HG02610 (cell line): ENCODE data around the gene UNC119B.

Source experiments
- ATAC-seq: cut with Tn5 transposase; IDR thresholded peaks from one replicate; pipeline ENCODE4 v1.9.1; 2021; ENCODE audit warnings: mild to moderate bottlenecking, moderate library complexity; ENCODE audit not compliant: unreplicated experiment

The UNC119B gene

GRCh38 chr12:120687578-120688289 lies 22.5 kb upstream of the UNC119B start:
- no peak for ATAC-seq

- no peak for ATAC-seq
Observed at GRCh38 chr12:120688527-120689071, 21.7 kb upstream of the UNC119B start.

- ATAC-seq: no peak
Observed at GRCh38 chr12:120689397-120690082, 20.7 kb upstream of the UNC119B start.

GRCh38 chr12:120690083-120690450 lies 20.2 kb upstream of the UNC119B start:
- no peak for ATAC-seq

- ATAC-seq: no peak
Observed at GRCh38 chr12:120690978-120691377, 19.3 kb upstream of the UNC119B start.

GRCh38 chr12:120692524-120693033 lies 17.7 kb upstream of the UNC119B start:
- no peak for ATAC-seq

GRCh38 chr12:120693848-120694247 lies 16.4 kb upstream of the UNC119B start:
- ATAC-seq: no peak

GRCh38 chr12:120696626-120697025 lies 13.6 kb upstream of the UNC119B start:
- no peak for ATAC-seq

- ATAC-seq: no peak
Observed at GRCh38 chr12:120697344-120697743, 12.9 kb upstream of the UNC119B start.

- ATAC-seq: no peak
Observed at GRCh38 chr12:120698665-120699064, 11.6 kb upstream of the UNC119B start.

- ATAC-seq: no peak
Observed at GRCh38 chr12:120699553-120699952, 10.7 kb upstream of the UNC119B start.

GRCh38 chr12:120700886-120701285 lies 9.4 kb upstream of the UNC119B start:
- ATAC-seq: no peak

- ATAC-seq: no peak
Observed at GRCh38 chr12:120702637-120703036, 7.6 kb upstream of the UNC119B start.

- ATAC-seq: no peak
Observed at GRCh38 chr12:120703311-120703942, 6.8 kb upstream of the UNC119B start.

- ATAC-seq: no peak
Observed at GRCh38 chr12:120705618-120706017, 4.6 kb upstream of the UNC119B start.

GRCh38 chr12:120706029-120706428 lies 4.2 kb upstream of the UNC119B start:
- no peak for ATAC-seq

- ATAC-seq: no peak
Observed at GRCh38 chr12:120708651-120709050, 1.6 kb upstream of the UNC119B start.

GRCh38 chr12:120710805-120711296 lies 593 bp downstream of the UNC119B start:
- peak; percentile 17 for ATAC-seq

GRCh38 chr12:120711411-120711810 lies 1.2 kb downstream of the UNC119B start:
- no peak for ATAC-seq

- no peak for ATAC-seq
Observed at GRCh38 chr12:120712610-120713009, 2.4 kb downstream of the UNC119B start.

- no peak for ATAC-seq
Observed at GRCh38 chr12:120713861-120714482, 3.7 kb downstream of the UNC119B start.
